DMS79 (cell line): ENCODE results near the gene HSPG2.

Experiments used
- DNase-seq: peaks from one replicate; lab custom pipeline; 2025; lab: John Stamatoyannopoulos, UW

Gene HSPG2

DNA sequence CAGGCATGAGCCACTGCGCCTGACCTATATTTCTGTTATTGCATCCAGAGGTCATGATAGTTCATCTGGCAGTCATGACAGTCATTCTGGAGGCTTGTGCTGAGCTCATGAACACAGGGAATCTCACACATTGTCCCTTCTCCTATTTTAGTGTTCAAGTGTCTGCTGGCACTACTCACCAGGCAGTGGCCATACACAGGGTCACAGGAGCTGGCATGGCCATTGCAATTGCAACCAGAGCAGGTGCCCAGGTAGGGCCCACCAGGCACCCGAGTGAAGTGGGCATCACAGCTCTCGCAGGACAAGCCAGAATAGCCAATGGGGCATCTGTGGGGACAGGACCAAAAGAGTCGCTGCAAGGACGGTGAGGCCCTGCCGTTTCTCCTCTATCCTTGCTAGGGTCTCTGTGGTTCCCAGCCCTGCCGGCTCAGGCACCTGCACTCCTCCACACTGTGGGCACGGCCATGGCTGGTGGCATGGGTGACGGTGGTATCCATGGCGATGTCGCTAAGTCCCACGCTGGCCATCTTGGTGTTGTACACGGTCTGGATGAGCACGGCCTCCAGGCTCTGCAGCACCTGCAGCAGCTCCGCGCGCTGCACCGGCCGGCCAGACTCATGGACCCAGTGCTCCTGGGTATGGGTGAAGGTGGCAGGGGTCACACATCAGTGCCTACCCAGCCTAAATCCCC, 57.0 kb downstream of the HSPG2 start:
- no peak for DNase-seq

DNA sequence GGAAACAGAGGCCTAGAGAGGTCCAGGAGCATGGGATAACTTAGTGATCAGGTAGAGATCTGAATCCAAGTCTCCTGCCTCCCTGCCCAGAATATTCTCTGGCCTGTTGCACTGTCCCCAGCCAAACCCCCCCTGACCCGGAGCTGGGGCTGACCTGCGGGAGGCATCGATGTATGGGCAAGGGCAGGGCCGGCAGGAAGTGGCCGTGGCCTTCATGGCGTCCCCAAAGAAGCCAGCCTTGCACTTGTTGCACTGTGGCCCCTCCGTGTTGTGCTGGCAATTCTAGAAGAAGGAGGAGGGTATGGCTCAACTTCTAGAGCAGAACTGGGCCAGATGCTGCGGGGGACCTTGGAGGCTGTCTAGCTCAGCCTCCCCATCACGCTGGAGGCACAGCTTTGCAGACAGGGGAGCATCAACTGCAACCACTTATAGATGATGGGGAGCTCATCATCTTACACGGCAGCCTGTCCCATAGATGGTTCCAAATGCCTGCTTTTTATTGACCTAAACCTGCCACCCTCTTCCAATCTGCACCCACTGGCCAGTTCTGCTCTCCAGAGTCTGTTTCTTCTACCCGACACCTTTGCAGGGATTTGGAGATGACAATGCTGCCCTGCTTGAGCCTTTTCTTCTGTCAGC, 58.2 kb downstream of the HSPG2 start:
- DNase-seq, result no peak

DNA sequence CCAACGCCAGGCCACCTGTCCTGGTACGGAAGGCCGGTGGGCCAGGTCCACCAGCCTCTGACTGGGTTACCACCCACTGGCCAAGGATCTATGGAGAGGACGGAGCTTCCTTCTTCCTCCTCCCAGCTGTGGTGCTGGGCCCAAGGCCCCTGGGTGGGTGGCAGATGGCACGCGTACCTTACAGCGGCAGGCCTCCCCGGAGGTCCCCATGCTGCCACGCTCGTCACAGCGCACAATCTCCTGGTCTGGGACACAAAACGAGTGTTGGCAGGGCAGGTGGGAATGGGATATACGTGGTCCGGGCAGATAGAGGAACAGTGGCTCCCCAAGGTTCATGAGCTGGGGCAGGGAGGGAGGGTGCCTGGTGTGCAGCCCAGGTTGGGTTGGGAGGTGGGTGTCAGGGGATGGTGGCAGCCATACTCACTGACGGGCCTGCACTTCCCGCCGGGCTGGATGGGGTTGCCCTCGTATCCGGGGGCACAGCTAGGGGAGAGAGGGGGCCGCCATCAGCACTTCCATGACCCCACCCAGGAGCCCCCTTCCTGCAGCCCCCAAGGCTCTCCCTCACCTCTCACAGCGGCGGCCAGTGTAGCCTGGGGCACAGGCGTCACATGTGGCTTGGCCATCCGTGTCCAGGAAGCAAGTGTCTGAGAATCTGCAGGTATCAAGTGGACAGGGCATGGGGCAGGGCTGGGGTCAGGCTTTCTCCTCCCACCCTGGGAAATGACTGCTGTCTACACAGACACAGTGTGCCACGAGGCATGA, 58.9 kb downstream of the HSPG2 start:
- DNase-seq, result no peak

DNA sequence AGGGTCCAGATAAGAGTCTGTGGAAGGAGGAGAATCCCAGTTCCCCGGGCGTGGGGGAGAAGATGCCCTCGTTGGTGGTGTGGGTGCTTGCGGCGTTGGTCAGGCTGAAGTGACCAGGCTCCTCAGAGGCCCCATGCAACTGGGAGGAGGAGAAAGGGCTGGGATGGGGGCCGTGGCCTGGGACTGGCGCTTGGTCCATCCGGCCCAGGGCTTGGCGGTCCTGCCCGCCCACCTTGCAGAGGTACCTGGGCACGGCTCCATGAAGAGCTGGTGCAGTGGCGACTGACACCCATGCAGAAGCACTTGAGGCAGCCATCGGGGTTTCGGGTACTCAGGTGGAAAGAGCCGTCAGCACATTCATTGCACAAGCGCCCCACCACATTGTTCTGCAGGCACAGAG, 60.8 kb downstream of the HSPG2 start:
- no peak for DNase-seq

DNA sequence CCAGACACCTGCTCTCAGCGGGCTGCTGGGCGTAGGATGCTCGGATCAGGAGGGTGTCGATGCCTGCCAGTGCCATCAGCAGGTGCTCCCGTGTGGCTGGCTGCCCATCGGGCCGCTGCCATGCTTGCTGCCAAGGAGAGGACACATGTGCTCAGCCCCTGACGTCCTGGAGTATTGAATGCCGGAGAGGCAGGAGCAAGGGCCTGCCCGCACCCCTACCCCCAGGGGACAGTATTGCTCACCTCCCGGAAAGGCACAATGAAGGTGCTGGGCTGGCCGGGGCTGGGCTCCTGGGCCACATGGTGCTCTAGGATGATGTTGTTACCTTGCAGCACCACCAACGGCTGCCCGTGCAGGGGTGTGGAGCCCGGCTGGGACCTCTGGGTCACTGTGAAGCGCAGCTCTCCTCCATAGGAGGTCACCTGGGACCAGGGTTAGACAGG, 61.5 kb downstream of the HSPG2 start:
- peak; percentile 65 for DNase-seq

DNA sequence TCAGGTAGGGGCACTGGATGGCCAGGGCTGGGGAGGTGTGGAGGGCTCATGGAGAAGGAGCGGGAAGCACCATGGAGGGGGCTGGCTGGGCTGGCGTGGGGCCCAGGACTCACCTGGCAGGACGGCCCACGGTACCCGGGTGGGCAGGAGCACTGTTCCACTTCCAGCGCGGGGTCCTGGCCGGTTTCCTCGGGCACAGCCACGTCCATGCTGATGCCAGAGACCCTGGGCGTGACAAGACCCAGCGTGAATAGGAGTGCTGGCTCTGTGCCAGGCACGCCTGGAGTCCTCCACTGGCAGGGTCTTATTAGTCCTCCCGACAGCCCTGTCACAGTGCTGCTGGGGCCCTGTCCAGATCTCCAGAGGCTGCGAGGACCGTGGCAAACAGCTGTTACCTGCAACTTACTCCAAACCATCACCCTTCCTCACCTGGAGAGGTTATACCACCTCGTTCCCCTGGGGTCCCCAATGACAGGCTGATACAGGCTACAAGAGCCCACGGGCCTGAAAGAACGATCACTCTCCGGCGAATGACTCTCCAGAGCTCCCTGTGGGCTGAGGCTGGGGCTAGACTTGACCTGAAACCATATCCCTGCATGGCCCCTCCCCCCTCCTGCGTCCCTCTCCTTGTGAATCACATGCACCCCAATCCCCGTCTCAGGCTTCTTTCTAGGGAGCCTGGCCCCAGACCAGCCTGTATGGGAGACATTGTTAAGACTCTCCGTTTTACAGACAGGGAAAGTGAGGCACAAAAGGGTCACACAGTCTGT, 62.1 kb downstream of the HSPG2 start:
- peak; percentile 82 for DNase-seq

DNA sequence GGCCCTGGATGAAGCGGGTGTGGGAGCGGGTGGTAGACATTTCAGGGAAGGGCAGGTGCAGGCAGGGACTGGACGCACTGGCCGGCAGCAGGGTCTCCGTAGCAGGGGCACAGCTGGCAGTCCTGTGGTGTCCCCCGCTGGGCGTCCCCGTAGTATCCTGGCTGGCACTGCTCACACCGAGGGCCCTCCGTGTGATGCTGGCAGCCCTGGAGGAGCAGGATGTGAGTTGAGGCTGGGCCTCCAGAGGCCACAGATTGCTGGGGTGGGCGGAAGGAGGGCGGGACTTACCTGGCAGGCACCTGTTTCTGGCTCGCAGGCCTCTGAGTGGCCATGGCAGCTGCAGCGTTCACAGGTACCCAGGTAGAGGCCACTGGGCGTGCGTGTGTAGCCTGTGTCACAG, 62.8 kb downstream of the HSPG2 start:
- peak; percentile 67 for DNase-seq

DNA sequence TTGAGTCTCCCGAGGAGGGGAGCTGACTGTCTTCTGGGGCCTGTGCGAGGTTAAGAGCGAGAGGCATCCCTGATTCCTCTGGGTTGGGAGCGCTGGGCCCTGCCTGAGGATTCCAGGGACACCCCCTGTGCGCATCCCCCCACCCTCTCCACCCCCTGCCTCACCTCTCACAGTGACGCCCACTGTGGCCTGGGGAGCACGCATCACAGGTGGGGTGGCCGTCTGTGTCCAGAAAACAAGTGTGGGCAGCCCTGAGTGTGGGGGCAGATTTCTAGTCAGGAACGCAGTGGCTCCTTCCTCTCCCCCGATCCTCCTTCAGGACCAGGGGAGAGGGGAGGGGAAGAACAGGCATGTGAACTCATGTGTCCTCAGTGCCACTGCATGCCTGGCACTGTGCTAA, 63.3 kb downstream of the HSPG2 start:
- no peak for DNase-seq

DNA sequence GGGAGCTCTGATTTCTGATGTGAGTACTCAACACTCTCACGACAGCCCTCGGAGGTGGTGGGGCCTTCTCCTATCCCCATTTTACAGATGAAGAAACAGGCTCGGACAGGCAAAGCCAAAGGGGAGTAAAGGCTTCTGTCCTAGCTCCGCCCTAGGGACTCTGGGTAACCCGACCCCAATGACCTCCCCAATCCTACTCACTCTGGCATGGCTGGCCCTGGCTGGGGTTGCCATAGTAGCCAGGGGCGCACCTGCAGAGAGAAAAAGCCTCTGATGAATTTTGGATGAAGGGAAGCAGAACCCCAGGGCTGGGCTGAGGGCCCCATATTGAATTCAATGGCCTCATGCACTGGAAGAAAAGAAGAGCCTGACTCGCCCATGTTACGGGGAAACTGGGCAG, 63.9 kb downstream of the HSPG2 start:
- no peak for DNase-seq

DNA sequence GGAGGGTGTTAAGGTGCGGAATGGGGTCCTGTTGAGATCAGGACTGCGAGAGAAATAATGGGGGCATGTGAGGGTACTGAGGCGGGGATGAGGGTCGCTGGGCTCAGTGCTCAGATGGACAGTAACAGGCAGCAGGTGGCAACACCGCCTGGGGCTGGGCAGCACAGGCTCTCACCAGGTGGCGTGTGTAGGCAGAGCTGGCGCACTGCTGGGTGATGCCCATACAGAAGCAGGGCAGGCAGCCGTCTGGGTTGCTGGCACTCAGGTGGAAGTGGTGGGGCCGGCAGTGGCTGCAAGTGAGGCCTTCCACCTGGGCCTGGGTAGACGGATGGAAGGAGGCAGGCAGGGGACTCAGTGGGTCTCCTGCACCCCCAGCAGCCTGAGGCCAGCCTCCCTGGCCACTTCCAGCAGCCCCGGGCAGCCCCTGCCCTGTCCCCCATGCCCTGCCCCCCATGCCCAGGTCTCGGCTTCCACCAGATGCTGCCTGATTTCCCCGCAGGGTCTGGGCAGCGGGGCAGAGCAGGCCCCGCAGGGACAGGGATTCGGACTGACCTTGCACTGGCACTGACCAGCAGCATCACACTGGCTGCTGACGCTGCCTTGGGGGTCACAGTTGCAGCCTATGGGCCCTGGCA, 64.5 kb downstream of the HSPG2 start:
- DNase-seq, result no peak

DNA sequence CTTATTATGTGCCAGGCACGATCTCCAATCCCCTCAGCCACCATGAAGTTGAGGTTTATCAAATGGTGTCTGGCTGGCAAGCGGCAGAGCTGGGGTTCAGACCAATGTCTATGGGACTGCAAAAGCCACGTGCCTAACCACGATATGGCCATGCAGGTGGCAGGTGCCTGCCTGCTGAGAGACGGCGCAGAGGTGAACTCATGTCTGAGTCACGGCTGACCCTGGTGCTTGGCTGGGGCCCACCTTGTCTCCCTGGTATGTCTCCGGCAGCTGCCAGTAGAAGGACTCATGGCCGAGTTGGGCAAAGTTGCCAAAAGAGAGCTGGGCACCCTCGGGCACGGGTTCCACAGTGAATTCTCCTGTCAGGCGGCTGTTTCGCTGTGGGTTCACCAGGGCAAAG, 65.2 kb downstream of the HSPG2 start:
- no peak for DNase-seq

DNA sequence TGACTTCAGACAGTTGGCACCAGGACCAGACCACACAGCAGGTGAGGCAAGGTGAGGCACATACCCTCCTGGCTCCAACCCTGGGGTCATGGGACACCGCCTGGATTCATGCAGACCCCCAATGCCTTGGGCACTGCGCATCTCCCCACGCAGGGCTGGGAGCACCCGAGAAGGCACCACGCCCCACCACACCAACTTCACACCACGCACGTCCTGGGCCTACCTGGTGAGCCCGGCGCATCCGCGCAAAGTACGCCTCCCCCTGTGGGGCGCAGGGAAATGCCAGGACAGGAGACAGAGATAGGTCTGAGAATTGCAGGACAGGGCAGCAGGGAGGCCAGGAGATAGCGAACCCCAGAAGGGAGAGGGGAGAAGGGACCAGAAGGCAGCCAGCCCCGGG, 66.5 kb downstream of the HSPG2 start:
- DNase-seq, result no peak

DNA sequence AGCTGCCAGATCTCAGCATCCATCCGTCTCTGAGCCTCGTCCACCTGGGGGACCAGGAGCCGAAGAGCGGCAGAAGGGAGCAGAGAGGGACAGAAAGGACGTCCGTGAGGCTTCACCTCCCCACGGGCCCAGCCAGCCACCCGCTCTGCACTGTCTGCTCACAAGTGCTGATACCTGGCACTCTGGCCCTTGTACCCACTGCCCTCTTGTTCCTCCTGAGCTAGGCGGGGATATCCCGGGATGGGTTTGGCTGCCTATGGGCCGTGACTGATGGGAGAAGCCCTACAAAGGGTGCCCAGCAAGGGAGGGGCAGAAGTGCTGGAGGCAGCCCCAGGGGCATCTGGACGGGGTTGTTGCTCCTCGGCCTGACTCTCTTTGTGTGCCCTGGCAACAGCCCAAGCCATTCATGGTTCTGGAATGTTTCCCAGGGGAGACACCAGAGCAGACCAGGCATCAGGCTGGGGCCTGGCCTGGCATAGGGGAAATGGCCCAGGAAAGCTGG, 67.4 kb downstream of the HSPG2 start:
- peak; percentile 92 for DNase-seq

DNA sequence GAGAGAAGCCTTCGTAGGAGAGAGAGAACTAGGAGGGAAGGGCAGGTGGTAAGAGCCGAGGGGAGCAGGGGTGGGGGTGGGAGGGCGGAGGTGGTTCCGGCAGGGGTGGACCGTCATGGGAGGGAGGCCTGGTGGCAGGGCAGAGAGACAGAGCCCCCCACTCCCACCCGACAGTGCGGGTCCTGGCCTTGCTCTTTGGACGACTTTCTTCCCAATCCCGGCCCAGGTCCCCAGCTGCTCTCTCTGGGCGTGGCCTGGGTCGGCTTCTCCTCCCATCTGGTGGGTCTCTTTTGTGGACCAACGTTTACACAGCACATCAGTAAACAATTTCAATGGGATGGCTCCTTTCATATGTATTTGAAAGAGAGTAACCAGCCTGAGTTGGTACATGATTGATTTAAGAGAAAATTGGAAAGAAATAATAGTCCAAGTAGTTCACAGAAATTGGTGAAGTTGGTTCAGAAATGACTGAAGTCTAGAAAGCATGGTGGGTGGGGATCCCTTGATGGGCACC, 68.1 kb downstream of the HSPG2 start:
- no peak for DNase-seq

DNA sequence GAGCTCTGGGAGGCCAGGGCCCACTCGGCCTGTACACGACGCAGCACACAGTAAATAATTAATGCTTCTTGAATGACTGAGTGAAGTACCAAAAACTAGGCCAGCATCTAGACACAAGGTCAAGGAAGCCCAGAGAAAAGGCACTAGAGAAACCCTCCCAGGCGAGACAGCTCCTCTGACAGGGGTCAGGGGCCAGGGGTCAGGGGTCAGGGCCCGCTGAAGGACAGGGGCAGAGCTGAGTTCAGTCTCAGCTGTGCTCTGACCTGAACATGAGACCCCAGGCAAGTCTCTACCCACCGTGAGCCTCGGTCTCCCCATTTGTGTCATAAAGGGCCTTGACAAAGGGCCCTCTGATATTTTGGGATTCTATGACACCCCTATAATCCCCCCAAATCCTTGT, 68.6 kb downstream of the HSPG2 start:
- DNase-seq, result no peak

DNA sequence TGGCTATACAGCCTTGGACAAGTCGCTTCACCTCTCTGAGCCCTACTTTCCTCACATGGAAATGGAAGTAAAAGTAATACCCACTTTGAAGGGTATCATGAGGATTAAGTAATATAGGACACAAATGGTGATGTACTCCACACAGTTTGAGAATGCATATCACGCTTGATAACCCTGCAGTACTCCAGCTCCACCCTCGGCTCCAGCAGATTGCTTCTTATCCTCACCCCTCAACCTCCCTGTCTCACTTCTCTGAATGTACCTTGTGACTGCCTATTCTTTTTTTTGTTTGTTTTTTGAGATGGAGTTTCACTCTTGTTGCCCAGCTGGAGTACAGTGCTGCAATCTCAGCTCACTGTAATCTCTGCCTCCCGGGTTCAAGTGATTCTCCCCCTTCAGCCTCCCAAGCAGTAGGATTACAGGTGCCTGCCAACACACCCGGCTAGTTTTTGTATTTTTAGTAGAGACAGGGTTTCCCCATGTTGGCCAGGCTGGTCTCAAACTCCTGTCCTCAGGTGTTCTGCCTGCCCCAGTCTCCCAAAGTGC, 69.6 kb downstream of the HSPG2 start:
- DNase-seq, result no peak

DNA sequence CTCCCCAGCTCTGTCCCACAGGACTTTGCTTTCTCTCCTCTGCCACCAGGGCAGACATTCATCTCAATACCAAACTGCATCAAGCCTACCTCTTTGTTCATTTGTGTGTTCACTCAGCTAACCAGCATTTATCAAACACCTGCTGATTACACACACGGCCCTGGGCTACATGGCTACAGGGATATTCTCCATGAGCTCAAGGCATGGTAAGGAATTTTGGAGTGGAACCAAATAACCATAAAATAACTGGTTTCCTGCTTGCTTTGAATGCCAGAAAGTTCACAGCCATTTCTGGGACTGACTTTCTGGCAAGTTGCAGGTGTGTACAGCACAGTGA, 70.4 kb downstream of the HSPG2 start:
- no peak for DNase-seq

DNA sequence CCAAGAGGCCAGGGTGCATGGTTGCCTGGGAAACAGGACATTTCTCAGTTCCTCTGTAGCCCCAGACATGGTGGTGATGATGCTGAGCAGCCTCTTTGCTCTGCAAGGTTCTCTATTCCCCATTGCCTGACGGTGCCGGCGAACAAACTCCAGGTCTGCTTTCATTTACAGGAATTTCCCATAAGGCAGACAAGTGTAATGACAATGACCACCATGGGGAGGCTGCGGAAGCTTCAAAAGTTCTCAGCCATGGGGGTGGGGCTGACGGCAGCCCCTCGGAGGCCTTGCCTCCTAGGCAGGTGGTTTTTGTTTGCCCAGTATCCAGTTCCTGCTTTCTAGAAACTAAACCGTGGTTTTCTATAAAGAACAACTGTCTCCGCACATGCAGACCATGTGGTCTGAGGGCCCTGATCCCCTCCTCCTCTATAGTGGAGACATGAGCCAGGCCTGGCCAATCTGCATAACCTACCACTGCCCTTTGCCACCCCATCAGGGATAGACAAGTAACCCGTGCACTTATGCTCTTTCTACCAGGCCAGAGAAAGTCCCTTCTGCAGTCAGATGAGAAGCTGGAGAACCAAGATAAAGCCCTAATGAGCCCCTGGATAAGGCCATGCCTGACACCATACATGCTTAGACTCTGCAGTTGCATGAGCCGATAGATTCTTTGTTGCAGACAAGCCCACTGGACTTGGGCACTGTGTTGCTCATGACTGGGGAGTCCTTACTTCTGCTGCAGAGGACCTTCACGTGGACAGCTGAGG, 71.0 kb downstream of the HSPG2 start:
- no peak for DNase-seq

DNA sequence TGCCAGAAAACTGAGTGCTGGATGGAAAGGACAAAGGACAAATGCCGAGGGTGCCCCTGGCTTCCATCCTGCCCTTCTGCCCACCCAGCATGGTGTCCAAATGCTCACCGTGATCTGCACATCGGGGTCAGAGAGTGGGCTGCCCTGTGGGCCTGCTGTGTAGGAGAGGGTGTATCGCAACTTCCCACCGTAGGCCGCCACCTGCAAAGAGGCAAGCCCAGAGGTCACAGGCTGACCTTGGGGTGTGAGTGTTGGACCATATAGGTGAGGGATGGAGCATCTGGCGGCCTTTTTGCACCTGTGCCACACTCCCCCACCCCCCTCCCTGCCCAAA, 71.5 kb downstream of the HSPG2 start:
- DNase-seq, result no peak

DNA sequence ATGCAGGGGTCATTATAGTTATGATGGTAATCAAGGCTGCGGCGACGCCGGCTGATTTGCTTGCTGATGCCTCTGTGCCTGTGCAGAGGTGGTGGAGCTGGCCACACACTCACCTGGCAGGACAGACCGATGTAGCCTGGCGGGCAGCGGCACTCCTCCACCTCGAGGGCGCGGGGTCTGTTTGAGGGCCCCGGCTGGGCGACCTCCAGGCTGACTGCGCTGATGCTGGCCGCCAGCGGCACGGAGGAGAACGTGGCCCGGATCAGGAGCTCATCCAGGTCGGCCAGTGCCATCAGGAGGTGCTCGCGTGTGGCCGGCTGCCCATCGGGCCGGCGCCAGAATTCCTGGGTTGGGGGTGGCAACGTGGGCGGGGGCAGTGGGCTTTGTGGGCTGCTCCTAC, 72.4 kb downstream of the HSPG2 start:
- DNase-seq, result no peak

DNA sequence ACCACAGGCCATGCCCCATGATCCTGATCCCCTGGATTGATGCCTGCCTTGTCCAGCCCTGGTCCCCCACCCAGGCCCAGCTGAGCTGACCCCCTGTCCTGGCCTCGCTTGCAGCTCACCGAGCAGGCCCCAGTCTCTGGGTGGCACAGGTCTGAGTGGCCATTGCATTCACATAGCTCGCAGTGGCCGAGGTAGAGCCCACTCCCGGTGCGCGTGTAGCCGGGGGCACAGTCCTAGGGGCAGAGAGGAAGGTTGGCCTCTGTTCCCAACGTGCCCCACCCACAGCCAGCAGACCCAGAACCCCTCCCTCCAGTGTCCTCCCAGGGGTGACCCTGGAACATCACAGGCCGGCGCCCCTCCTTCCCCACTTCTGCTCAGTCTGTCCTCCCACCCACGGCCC, 73.1 kb downstream of the HSPG2 start:
- no peak for DNase-seq
